Measurements from ENCODE around the gene DAB2IP.

- TF ChIP-seq CTCF (IDR thresholded peaks at IDR 0.05) (no peak), ZFX (IDR thresholded peaks at IDR 0.05; ENCODE audit: borderline replicate concordance) (no peak)
Measured at GRCh38 chr9:121655231-121655755, 3.9 kb downstream of the DAB2IP start.
